Activated T-cell treated with anti-CD3 and anti-CD28 coated beads, Interleukin-2, amount 50 U/mL, for 24 hours (primary cell): ENCODE data around the gene STMND1.
A peak's percentile ranks its signal among the peaks of the same experiment; 100 is the strongest.
"Not testable (repeated sequence)": the region's sequence is repeated elsewhere in the genome, so short reads cannot be mapped to it uniquely, and the experiment has no call there.

Source experiments
- DNase-seq: peaks from one replicate; pipeline ENCODE4 v3.0.0-alpha.2; 2020
- H3K27ac Mint-ChIP-seq: 2 replicates; pipeline ENCODE4 v1.8.0; 2020; ENCODE audit warnings: mild to moderate bottlenecking, mixed read lengths
- H3K27me3 Mint-ChIP-seq: 2 replicates; pipeline ENCODE4 v1.8.0; 2020; ENCODE audit warnings: mixed read lengths
- H3K36me3 Mint-ChIP-seq: 2 replicates; pipeline ENCODE4 v1.8.0; 2020; ENCODE audit warnings: low read depth, mixed read lengths
- H3K4me1 Mint-ChIP-seq: 2 replicates; pipeline ENCODE4 v1.8.0; 2020; ENCODE audit warnings: low read depth, mixed read lengths
- H3K4me3 Mint-ChIP-seq: 2 replicates; pipeline ENCODE4 v1.8.0; 2020; ENCODE audit warnings: mild to moderate bottlenecking, moderate library complexity, mixed read lengths
- H3K9me3 Mint-ChIP-seq: 2 replicates; pipeline ENCODE4 v1.8.0; 2020; ENCODE audit warnings: mixed read lengths

The STMND1 gene

DNA sequence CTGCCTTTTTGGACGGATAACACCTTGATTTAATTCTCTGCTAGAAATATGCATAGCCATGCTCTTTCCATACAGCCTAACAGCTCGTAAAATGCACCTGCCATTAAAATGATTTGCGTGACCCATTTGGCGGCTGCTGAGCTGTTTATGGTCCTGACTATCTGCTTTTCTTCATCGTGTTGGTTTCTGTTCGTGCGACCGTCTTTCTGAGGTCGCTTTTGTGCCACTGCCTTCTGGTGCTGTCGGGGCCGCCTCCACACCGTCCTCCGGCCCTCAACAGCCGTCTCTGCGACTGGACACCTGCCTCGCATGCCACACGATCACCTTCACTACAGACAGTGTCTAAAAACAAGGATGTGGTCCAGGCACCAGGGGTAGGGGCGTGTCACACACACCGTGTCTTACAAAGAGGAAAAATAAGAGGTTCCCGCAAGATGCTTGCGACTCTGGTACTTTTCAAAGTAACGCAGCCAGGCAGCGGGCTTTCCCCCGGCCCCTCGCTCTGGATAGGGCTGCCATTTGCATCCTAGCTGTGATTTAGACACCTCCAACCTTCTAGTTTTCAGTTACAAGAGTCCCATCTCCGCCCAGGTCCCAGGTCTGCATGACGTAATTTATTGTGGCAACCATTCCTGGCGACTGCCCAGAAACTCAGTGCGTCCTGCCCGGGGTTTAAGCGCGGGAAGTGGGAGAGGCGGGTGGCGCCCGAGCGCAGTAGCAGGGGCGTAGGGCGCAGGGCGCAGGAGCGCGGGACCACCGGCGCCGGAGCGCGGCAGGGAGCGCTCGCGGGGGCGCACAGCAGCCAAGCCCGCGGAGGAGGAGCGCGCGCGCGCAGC, at the start of gene STMND1:
TSS of gene STMND1 (plus strand) at position 629 of the 836 bp plus-strand sequence. CDS start 208 bp downstream, outside the sequence.
- Mint-ChIP-seq H3K27ac (no peak within 1 kb of the TSS), H3K27me3 (peaks cover 74% of the 10 kb centered on the region), H3K4me1 (peaks cover 10% of the 10 kb centered on the region), H3K4me3 (peak within 1 kb of the TSS; percentile 60), H3K36me3 (no peaks in the 10 kb centered on the region), H3K9me3 (no peaks in the 10 kb centered on the region)
- peak; percentile 35 for DNase-seq

DNA sequence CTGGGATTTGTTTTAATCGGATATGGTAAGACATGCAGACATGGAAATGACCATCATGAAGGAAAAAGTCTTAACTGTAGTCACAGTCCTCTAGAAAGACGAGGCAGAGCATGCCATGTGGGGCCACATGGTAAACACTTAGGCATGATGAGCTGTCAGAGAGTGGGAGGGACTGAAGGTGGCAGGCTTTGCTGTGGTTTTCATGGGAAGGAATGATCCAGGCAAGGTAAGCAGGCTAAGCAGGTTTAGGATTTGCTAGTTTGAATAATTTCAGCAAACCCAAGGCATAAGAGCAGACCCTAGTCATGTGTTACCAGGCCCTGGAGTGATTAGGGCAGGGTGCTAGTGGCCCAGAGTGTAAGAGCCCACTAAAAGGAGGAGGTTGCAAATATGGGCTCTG, 47.2 kb upstream of the STMND1 start:
- H3K9me3 Mint-ChIP-seq: no peaks in the 10 kb centered on the region
- no peak overlapping the region for H3K4me3 Mint-ChIP-seq
- no peak overlapping the region for H3K27ac Mint-ChIP-seq
- H3K4me1 Mint-ChIP-seq: no peaks in the 10 kb centered on the region
- H3K36me3 Mint-ChIP-seq: no peaks in the 10 kb centered on the region
- peaks cover 42% of the 10 kb centered on the region for H3K27me3 Mint-ChIP-seq
- DNase-seq: no peak

DNA sequence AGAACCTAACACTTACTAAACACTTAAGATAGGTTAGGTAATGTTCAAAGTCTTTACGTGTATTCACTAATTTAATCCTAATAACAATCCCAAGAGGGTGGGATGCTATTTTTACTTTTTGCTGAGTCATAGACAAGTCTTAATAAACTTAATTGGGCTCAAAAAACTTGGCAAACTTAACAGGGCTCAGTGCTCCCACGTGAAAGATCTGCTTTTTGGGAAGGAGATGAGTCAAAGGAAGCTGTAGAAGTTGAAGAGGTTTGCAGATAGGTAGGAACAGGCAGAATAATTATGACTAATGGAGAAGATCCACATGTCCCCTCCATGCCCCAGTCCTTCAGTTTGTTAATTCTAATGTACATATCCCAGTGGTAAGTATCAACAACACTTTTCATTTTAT, 44.5 kb upstream of the STMND1 start:
- Mint-ChIP-seq H3K9me3 (no peaks in the 10 kb centered on the region), H3K27ac (no peak overlapping the region), H3K36me3 (no peaks in the 10 kb centered on the region), H3K4me3 (no peak overlapping the region), H3K4me1 (no peaks in the 10 kb centered on the region), H3K27me3 (peaks cover 56% of the 10 kb centered on the region)
- DNase-seq: no peak

DNA sequence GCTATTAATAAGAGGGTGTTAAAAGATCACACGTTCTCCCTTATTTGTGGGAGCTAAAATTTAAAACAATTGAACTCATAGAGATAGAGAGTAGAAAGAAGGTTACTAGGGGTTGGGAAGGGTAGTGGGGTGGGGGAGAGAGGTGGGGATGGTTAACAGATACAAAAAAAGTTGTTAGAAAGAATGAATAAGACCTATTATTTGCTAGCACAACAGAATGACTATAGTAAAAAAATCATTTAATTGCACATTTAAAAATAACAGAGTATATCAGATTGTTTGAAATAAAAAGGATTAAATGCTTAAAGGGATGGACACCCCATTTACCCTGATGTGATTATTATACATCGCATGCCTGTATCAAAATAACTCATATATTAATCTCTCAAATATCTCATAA, 43.3 kb upstream of the STMND1 start:
- Mint-ChIP-seq H3K4me3 (no peak overlapping the region), H3K27ac (no peak overlapping the region), H3K27me3 (peaks cover 59% of the 10 kb centered on the region), H3K36me3 (no peaks in the 10 kb centered on the region), H3K4me1 (no peaks in the 10 kb centered on the region), H3K9me3 (no peaks in the 10 kb centered on the region)
- DNase-seq: no peak

DNA sequence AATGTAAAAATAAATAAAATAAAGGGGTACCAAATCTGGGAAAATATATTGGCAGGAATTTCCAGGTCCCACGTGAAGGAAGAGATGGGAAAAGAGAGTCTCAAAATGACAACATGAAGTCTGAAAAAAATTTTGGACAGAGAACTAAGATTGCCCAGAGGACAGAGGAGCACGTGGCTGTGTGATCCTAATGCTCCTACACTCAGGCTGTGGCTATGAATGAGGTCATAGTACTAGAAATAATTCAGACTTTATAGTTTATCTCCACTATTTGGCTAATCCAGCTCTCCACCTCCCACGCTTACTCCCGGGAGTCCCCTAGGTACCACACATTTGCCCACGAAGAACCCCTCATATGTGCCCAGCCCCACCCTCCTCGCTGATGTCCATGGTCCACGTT, 42.8 kb upstream of the STMND1 start:
- DNase-seq: no peak
- peaks cover 56% of the 10 kb centered on the region for H3K27me3 Mint-ChIP-seq
- H3K9me3 Mint-ChIP-seq: no peaks in the 10 kb centered on the region
- H3K36me3 Mint-ChIP-seq: no peaks in the 10 kb centered on the region
- H3K4me3 Mint-ChIP-seq: no peak overlapping the region
- no peaks in the 10 kb centered on the region for H3K4me1 Mint-ChIP-seq
- H3K27ac Mint-ChIP-seq: no peak overlapping the region

DNA sequence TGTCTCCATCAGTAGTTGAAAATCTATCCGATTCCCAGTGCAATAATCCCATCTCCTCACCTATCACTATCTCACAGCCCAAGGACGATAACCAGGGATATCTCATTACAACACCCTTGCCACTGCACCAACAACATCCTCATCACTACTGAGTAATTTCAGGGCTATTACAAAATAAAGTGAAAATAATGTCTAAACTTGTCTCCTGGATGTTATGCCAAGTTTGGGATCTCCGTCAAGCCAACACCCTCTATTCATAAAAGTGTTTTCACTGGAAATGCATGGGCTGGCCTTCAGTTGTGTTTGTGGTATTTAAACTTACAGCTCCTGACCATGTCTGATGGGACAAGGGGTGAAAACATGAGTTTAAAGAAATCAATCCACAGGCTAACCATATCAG, 42.0 kb upstream of the STMND1 start:
- H3K36me3 Mint-ChIP-seq: no peaks in the 10 kb centered on the region
- no peak overlapping the region for H3K27ac Mint-ChIP-seq
- DNase-seq: no peak

DNA sequence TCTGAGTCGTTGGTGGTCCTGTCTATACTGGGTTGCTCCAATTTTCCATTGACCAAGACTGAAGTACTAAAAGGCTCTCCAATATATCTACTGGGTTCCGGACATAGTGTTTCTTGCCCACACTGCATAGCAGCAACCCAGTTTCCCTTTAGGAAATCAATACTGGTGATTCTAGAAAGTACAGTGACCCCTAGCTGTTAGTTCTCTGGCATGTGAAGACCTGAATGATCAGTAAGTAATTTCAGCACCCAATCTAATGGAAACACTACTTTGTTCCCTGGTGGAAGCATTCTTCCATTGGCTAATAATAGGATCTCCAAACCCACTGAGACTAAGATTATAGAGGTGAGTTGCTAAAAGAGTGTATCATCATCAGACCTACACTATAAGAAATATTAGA, 40.8 kb upstream of the STMND1 start:
- DNase-seq: no peak
- Mint-ChIP-seq H3K27me3 (peaks cover 47% of the 10 kb centered on the region), H3K4me3 (no peak overlapping the region), H3K9me3 (no peaks in the 10 kb centered on the region), H3K4me1 (no peaks in the 10 kb centered on the region), H3K27ac (no peak overlapping the region), H3K36me3 (no peaks in the 10 kb centered on the region)

More for the DNA sequence above, 42.0 kb upstream of the STMND1 start:
- H3K4me1 Mint-ChIP-seq: no peaks in the 10 kb centered on the region
- H3K9me3 Mint-ChIP-seq: no peaks in the 10 kb centered on the region
- peaks cover 54% of the 10 kb centered on the region for H3K27me3 Mint-ChIP-seq
- H3K4me3 Mint-ChIP-seq: no peak overlapping the region

DNA sequence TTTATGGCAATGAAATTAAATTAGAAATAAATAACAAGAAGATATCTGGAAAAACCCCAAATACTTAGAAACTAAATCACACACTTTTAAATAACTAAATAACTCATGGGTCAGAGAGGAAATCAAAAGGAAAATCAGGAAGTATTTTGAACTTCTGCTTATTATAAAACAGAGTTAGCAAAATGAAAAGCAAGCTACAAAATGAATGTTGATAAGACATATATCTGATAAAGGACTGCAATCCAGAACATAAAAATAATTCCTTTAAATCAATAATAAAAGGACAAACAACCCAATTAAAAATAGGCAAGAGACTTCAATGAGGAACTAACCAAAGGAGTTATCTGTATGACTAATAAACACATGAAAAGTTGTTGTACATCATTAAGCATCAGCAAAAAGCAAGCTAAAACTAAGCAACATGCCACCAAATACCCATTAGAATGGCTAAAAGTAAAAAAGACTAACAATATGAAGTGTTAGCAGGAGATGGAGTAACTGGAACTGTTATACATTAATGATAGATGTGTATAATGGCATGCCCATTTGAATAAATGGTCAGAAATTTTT, 38.9 kb upstream of the STMND1 start:
- no peaks in the 10 kb centered on the region for H3K4me1 Mint-ChIP-seq
- H3K4me3 Mint-ChIP-seq: no peak overlapping the region
- H3K36me3 Mint-ChIP-seq: no peaks in the 10 kb centered on the region
- peaks cover 37% of the 10 kb centered on the region for H3K27me3 Mint-ChIP-seq
- no peak for DNase-seq
- H3K9me3 Mint-ChIP-seq: no peaks in the 10 kb centered on the region
- no peak overlapping the region for H3K27ac Mint-ChIP-seq

DNA sequence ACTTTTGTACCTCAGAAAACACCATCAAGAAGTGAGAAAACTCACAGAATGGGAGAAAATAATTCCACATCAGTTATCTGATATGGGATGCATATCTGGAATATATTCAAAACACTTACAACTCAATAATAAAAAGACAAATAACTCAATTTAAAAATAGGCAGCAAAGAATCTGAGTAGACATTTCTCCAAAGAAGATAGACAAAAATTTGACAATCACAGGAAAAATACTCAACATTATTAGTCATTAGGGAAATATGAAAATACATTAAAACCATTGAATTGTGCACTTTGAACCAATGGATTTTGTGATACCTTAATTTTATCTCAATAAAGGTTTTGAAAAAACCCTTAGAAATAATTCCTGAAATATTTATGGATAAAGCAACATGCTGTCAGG, 36.9 kb upstream of the STMND1 start:
- Mint-ChIP-seq H3K4me1 (no peaks in the 10 kb centered on the region), H3K27me3 (peaks cover 30% of the 10 kb centered on the region), H3K36me3 (no peaks in the 10 kb centered on the region), H3K27ac (no peak overlapping the region), H3K4me3 (no peak overlapping the region), H3K9me3 (peaks cover 8% of the 10 kb centered on the region)
- DNase-seq: no peak

DNA sequence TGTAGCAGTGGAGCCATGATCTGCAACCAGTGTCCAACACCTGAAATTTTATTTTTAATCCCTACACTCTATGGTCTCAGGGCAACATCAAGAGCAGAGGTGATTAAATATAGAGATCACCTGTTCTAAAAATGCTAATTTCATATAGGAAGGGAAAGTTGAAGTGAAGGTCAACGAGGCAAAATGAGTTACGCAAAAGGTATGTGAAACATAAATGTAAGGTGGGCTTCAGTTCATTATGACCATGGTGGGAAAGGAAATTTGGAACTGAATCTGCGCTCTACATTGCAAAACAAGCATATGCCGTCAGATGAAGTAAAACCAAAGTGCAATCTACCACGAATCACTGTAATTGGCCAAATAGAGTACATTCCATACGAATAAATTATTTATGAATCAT, 35.2 kb upstream of the STMND1 start:
- Mint-ChIP-seq H3K9me3 (peaks cover 8% of the 10 kb centered on the region), H3K27ac (no peak overlapping the region), H3K36me3 (no peaks in the 10 kb centered on the region), H3K4me3 (no peak overlapping the region), H3K4me1 (no peaks in the 10 kb centered on the region), H3K27me3 (peaks cover 31% of the 10 kb centered on the region)
- DNase-seq: no peak

DNA sequence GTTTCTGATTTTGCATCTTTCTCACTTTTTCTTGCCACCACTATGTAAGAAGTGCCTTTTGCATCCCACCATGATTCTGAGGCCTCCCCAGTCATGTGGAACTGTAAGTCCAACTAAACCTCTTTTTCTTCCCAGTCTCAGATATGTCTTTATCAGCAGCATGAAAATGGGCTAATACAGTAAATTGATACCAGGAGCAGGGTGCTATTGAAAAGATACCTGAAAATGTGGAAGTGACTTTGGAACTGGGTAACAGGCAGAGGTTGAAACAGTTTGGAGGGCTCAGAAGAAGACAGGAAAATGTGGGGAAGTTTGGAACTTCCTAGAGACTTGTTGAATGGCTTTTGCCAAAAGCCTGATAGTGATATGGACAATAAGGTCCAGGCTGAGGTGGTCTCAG, 32.9 kb upstream of the STMND1 start:
- DNase-seq, H3K27ac Mint-ChIP-seq, H3K9me3 Mint-ChIP-seq, H3K36me3 Mint-ChIP-seq, H3K4me1 Mint-ChIP-seq, H3K4me3 Mint-ChIP-seq: not testable (repeated sequence)
- H3K27me3 Mint-ChIP-seq: peaks cover 38% of the 10 kb centered on the region

DNA sequence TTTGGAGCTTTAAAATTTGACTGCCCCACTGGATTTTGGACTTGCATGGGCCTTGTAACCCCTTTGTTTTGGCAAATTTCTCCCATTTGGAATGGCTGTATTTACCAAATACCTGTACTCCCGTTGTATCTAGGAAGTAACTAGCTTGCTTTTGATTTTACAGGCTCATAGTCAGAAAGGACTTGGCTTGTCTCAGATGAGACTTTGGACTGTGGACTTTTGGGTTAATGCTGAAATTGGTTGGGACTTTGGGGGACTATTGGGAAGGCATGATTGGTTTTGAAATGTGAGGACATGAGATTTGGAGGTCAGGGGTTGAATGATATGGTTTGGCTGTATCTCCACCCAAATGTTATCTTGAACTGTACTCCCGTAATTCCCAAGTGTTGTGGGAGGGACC, 31.4 kb upstream of the STMND1 start:
- not testable (repeated sequence) for H3K4me1 Mint-ChIP-seq, H3K27ac Mint-ChIP-seq, H3K36me3 Mint-ChIP-seq, DNase-seq, H3K9me3 Mint-ChIP-seq, H3K4me3 Mint-ChIP-seq
- H3K27me3 Mint-ChIP-seq: peaks cover 46% of the 10 kb centered on the region

DNA sequence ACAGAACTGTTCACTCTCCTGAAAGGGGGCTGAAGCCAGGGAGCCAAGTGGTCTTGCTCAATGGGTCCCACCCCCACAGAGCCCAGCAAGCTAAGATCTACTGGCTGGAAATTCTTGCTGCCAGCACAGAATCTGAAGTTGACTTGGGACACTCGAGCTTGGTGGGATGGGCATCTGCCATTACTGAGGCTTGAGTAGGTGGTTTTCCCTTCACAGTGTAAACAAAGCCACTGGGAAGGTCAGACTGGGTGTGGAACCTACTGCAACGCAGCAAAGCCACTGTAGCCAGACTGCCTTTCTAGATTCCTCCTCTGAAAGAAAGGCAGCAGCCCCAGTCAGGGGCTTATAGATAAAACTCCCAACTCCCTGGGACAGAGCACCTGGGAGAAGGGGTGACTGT, 28.3 kb upstream of the STMND1 start:
- H3K27ac Mint-ChIP-seq, H3K36me3 Mint-ChIP-seq, H3K4me3 Mint-ChIP-seq, DNase-seq, H3K4me1 Mint-ChIP-seq: not testable (repeated sequence)
- peaks cover 60% of the 10 kb centered on the region for H3K27me3 Mint-ChIP-seq
- H3K9me3 Mint-ChIP-seq: peaks cover 10% of the 10 kb centered on the region

DNA sequence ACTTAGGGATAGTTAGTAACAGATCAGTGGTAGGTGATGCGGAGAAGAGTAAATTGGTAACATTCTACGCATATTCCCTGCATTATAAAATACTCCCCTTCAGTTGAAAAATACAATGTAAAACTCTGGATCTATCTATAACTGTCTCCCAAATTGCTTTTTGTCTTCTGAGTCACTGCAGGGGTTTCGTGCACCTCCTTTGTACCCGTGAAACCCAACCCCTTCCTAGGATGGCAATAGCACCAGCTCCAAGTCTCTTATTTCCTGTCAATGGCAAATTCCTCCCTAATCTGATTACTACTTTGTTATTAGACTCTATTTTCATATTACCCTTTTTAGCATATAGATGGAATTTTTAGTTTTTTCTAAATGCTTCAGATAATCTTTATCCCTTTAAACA, 20.6 kb upstream of the STMND1 start:
- no peaks in the 10 kb centered on the region for H3K4me1 Mint-ChIP-seq
- H3K36me3 Mint-ChIP-seq: no peaks in the 10 kb centered on the region
- no peaks in the 10 kb centered on the region for H3K9me3 Mint-ChIP-seq
- H3K27me3 Mint-ChIP-seq: peaks cover 26% of the 10 kb centered on the region
- H3K27ac Mint-ChIP-seq: no peak overlapping the region
- H3K4me3 Mint-ChIP-seq: no peak overlapping the region
- no peak for DNase-seq

DNA sequence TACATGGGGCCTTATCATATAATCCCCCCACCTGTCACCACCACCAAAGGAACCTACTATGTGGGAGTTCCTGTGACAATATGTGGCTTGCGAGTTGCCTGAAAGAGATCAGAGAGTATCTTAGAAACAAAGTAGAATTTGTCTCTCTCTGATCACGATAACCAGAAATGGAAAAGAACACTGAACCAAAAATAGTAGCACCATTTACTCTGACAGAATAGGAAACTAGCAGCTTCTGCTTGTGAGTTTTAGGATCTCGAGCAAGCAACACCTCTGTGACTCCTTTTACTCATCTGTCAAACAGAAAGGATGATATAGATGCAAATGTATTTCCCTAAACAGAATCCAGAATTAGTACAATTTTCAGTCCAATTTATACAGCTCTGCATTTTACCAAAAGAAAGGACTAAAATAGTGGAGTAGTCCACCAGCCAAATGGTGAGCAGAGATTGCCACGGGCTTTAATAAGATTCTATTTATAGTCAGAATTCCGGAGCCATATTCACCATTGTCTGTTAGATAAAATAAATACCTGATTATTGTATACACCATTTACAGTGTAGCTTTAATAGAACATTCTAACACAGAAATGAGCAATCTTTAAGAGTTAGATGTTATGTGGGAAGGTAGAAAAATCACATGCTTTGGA, 19.9 kb upstream of the STMND1 start:
- H3K27ac Mint-ChIP-seq: no peak overlapping the region
- H3K9me3 Mint-ChIP-seq: no peaks in the 10 kb centered on the region
- H3K4me1 Mint-ChIP-seq: no peaks in the 10 kb centered on the region
- H3K27me3 Mint-ChIP-seq: peaks cover 32% of the 10 kb centered on the region
- no peak overlapping the region for H3K4me3 Mint-ChIP-seq
- H3K36me3 Mint-ChIP-seq: no peaks in the 10 kb centered on the region
- no peak for DNase-seq
